Osteoblast (primary cell): Measurements from ENCODE around the gene DBN1. TPM values are rescaled to one million over a fixed set of nuclear protein-coding genes. Genes with fewer than 3 reads are reported as not detected.
A peak's percentile ranks its signal among the peaks of the same experiment; 100 is the strongest.
"Not testable (repeated sequence)": the region's sequence is repeated elsewhere in the genome, so short reads cannot be mapped to it uniquely, and the experiment has no call there.

ENCODE experiments used
- DNase-seq: peaks from one replicate; pipeline ENCODE4 v3.0.0; 2011; ENCODE audit warnings: low spot score, mixed read lengths; ENCODE audit not compliant: insufficient read length; ENCODE audit errors: missing footprints
- H2AFZ ChIP-seq: 2 replicates; pipeline ENCODE4 v1.6.0; 2011; ENCODE audit warnings: mild to moderate bottlenecking, low read length
- H3K27ac ChIP-seq: 2 replicates; pipeline ENCODE4 v1.5.1; 2011; ENCODE audit warnings: mild to moderate bottlenecking, low read depth, low read length, moderate library complexity
- H3K27me3 ChIP-seq: 2 replicates; pipeline ENCODE4 v1.6.0; 2012; ENCODE audit warnings: mild to moderate bottlenecking, control low read depth, inconsistent platforms, low read length, moderate library complexity; ENCODE audit not compliant: insufficient read depth
- H3K36me3 ChIP-seq: 2 replicates; pipeline ENCODE4 v1.5.1; 2011; ENCODE audit warnings: mild to moderate bottlenecking, low read length, control low read depth, moderate library complexity; ENCODE audit not compliant: insufficient read depth
- H3K4me1 ChIP-seq: 2 replicates; pipeline ENCODE4 v1.5.1; 2011; ENCODE audit warnings: mild to moderate bottlenecking, low read length, control low read depth, moderate library complexity; ENCODE audit not compliant: insufficient read depth
- H3K4me2 ChIP-seq: 2 replicates; pipeline ENCODE4 v1.6.0; 2011; ENCODE audit warnings: mild to moderate bottlenecking, low read length; ENCODE audit not compliant: insufficient read depth
- H3K4me3 ChIP-seq: fragments of 200-600 bp; sonication (generic); 3 replicates; pipeline ENCODE4 v1.5.1; 2012; ENCODE audit warnings: mild to moderate bottlenecking, low read length, inconsistent platforms; ENCODE audit not compliant: insufficient read depth
- H3K79me2 ChIP-seq: 2 replicates; pipeline ENCODE4 v1.6.0; 2012; ENCODE audit warnings: mild to moderate bottlenecking, low read length, control low read depth, inconsistent platforms; ENCODE audit not compliant: insufficient read depth
- H3K9me3 ChIP-seq: 2 replicates; pipeline ENCODE4 v1.5.1; 2011; ENCODE audit warnings: low read depth, low read length, control low read depth
- H4K20me1 ChIP-seq: 2 replicates; pipeline ENCODE4 v1.6.0; 2012; ENCODE audit warnings: mild to moderate bottlenecking, low read length, control low read depth; ENCODE audit not compliant: insufficient read depth
- total RNA-seq: library from RNA; depleted of rRNA; stranded (reverse); fragments of >200 nt; gene quantifications from 2 replicates; pipeline ENCODE4 v1.2.3, GENCODE V29; 2012
- TF ChIP-seq, protein P1 (sequence below): IDR thresholded peaks from 2 replicates; pipeline ENCODE4 v1.5.1; 2011; ENCODE audit warnings: mild to moderate bottlenecking, low read depth, low read length, moderate library complexity; ENCODE audit errors: extremely low read depth

DBN1 gene
- total RNA-seq, 1 donor, result 139 TPM

- H3K27me3 ChIP-seq, result no peaks in the 10 kb centered on the region
- H3K36me3 ChIP-seq, result no peaks in the 10 kb centered on the region
- peak overlapping the region; percentile 90 for H3K4me2 ChIP-seq
- no peaks in the 10 kb centered on the region for H3K9me3 ChIP-seq
- H3K4me3 ChIP-seq, result peak overlapping the region; percentile 85
- TF ChIP-seq, protein P1, sequence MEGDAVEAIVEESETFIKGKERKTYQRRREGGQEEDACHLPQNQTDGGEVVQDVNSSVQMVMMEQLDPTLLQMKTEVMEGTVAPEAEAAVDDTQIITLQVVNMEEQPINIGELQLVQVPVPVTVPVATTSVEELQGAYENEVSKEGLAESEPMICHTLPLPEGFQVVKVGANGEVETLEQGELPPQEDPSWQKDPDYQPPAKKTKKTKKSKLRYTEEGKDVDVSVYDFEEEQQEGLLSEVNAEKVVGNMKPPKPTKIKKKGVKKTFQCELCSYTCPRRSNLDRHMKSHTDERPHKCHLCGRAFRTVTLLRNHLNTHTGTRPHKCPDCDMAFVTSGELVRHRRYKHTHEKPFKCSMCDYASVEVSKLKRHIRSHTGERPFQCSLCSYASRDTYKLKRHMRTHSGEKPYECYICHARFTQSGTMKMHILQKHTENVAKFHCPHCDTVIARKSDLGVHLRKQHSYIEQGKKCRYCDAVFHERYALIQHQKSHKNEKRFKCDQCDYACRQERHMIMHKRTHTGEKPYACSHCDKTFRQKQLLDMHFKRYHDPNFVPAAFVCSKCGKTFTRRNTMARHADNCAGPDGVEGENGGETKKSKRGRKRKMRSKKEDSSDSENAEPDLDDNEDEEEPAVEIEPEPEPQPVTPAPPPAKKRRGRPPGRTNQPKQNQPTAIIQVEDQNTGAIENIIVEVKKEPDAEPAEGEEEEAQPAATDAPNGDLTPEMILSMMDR, result no peak
- H4K20me1 ChIP-seq, result peaks cover 15% of the 10 kb centered on the region
- H3K4me1 ChIP-seq, result peaks cover 20% of the 10 kb centered on the region
- peaks cover 30% of the 10 kb centered on the region for H3K79me2 ChIP-seq
- peak; percentile 100 for DNase-seq
- peak overlapping the region; percentile 78 for H3K27ac ChIP-seq
- H2AFZ ChIP-seq, result peak overlapping the region; percentile 96
These were observed 47.5 kb downstream of the DBN1 start for GRCh38 chr5:177425801-177426565.

DNA sequence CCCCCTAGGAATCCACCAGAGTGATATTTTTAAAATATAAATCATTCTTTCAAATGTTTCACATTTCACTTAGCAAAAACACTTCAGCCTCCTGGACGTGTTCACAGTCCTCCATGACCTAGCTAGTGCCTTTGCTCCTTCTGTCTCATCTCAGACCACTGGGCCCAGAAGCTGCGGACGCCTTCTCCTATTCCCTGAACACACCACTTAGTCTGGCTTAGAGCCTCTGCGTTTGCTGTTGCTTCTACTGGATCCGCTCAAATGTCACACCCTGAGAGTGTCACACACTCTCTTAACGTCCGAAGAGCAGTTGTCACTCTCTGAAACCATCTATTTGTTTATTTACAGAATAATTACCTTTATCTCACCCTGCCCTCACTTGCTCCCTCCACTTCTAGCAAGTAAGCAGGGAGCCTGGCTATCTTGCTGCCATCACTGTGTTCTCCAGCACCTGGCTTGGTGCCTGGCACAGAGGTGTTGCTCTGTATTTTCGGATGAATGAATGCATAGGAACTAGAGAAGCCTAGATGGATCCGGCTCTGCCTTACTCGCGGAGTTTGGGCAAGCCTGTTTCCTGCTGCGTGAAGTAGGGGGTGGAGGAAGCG, 48.1 kb downstream of the DBN1 start:
- no peaks in the 10 kb centered on the region for H3K27me3 ChIP-seq
- TF ChIP-seq, protein P1, result no peak
- H3K4me3 ChIP-seq, result peak overlapping the region; percentile 85
- H3K9me3 ChIP-seq, result no peaks in the 10 kb centered on the region
- H2AFZ ChIP-seq, result peak overlapping the region; percentile 96
- peak overlapping the region; percentile 78 for H3K27ac ChIP-seq
- H4K20me1 ChIP-seq, result peaks cover 14% of the 10 kb centered on the region
- H3K36me3 ChIP-seq, result no peaks in the 10 kb centered on the region
- peaks cover 30% of the 10 kb centered on the region for H3K79me2 ChIP-seq
- peaks cover 20% of the 10 kb centered on the region for H3K4me1 ChIP-seq
- H3K4me2 ChIP-seq, result peak overlapping the region; percentile 90
- DNase-seq, result no peak

GRCh38 chr5:177423671-177424070, 49.8 kb downstream of the DBN1 start:
- TF ChIP-seq, protein P1, result no peak
- DNase-seq, result no peak
- Histone ChIP-seq H4K20me1 (peaks cover 7% of the 10 kb centered on the region), H3K79me2 (peaks cover 19% of the 10 kb centered on the region), H3K4me1 (peaks cover 20% of the 10 kb centered on the region), H3K27ac (no peak overlapping the region), H3K4me3 (no peak overlapping the region), H3K36me3 (no peaks in the 10 kb centered on the region), H3K4me2 (no peak overlapping the region), H2AFZ (no peak overlapping the region), H3K9me3 (no peaks in the 10 kb centered on the region), H3K27me3 (no peaks in the 10 kb centered on the region)

DNA sequence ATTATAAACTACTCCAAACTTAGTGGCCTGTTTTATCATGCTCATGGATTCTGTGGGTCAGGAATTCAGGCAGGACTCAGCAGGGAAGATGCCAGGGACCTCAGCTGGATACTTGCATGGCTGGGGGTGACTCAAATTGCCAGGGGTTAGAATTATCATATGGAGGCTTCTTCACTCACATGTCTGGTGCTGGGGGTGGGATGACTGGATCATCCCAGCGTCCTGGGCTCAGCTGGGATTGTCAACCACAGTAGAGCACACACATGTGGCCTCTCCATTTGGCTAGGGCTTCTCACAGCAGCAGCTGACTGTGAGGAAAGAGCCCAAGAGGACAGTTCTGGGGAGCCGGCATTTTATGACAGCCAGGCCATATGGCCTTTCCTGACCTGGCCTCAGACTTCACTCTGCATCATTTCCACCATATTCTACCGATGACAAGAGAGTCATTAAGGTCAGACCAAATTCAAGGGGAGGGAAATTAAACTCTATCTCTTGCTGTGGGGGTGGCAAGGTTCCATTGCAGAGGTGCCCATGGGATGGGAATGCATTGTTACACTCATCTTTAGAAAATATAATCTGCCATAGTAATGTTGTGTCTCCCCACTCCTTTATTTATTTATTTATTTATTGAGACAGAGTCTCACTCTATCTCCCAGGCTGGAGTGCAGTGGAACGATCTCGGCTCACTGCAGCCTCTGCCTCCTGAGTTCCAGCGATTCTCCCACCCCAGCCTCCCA, 52.2 kb downstream of the DBN1 start:
- Histone ChIP-seq H4K20me1 (no peaks in the 10 kb centered on the region), H3K27ac (no peak overlapping the region), H3K27me3 (no peaks in the 10 kb centered on the region), H3K36me3 (no peaks in the 10 kb centered on the region), H3K79me2 (no peaks in the 10 kb centered on the region), H3K9me3 (no peaks in the 10 kb centered on the region), H3K4me1 (peaks cover 7% of the 10 kb centered on the region), H3K4me2 (no peak overlapping the region), H2AFZ (no peak overlapping the region), H3K4me3 (no peak overlapping the region)
- peak; percentile 44 for DNase-seq
- TF ChIP-seq, protein P1, result no peak

DNA sequence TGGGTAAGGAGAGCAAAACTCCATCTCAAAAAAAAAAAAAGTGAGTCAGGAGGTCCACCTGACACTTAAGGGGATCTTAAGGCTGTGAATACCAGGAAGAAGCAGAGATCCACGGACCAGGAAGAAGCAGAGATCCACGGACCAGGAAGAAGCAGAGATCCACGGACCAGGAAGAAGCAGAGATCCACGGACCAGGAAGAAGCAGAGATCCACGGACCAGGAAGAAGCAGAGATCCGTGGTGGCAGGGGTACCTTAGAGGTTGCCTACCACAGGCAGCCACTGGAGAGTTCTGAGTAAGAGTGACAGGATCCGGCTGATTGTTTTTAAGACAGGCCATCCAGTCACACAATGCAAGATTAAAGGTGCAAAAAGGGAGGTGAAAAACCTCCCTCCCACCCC, 53.0 kb downstream of the DBN1 start:
- H3K27ac ChIP-seq, H3K4me3 ChIP-seq, H3K27me3 ChIP-seq: not testable (repeated sequence)

More for the DNA sequence above, 53.0 kb downstream of the DBN1 start:
- H3K9me3 ChIP-seq, H3K36me3 ChIP-seq, H2AFZ ChIP-seq, H3K79me2 ChIP-seq, H3K4me1 ChIP-seq, H4K20me1 ChIP-seq, H3K4me2 ChIP-seq: not testable (repeated sequence)
- peak; percentile 21 for DNase-seq
